Frontal cortex (tissue), 4 donors: Measurements from ENCODE around the gene KLK5. TPM values are rescaled to one million over a fixed set of nuclear protein-coding genes. Genes with fewer than 3 reads are reported as not detected.
"Not testable (repeated sequence)": the region's sequence is repeated elsewhere in the genome, so short reads cannot be mapped to it uniquely, and the experiment has no call there.

ENCODE experiments used
- DNase-seq, 2 donors: peaks; one replicate each; pipeline ENCODE4 v3.0.0; 2012; ENCODE audit warnings: low spot score in 2 of 2
- FAIRE-seq: peaks from 2 replicates; lab custom pipeline; 2012; peaks lifted over from hg19 to GRCh38; lab: Jason Lieb, UNC
- total RNA-seq: library from RNA; depleted of rRNA; stranded (reverse); fragments of >200 nt; gene quantifications from one replicate; pipeline ENCODE4 v1.2.3, GENCODE V29; 2014
- donor health status: control.
- donor health status: control.
- donor health status: control.

KLK5 gene
- total RNA-seq, 1 donor from 2014 or later: not detected

GRCh38 chr19:50897191-50897607, 55.6 kb downstream of the KLK5 start:
- DNase-seq: no peak
- FAIRE-seq: no peak

DNA sequence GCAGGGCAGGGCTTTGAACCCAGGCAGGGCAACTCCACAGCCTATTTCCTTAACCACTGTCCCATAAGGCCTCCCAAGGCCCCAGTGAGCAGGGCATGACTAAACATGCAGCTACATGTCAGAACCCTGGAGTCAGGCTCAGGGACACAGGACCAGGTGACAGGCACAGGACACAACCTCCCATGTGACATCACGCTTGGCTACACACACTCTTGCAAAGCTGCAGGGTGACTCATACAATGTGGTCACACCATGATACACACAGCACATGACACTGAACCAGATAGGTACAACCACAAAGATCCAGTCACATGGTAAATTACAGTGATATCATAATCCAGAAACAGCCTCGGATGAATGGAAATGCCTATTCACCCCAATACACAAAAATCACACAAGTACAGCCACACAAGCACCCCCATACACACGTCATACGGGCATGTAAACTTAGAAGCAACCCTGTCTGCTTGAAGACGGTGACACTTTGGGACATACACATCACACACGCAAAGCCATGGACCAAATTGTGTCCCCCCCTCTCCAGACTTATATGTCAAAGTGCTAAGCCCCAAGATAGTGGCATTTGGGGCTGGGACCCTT, 56.1 kb downstream of the KLK5 start:
- FAIRE-seq (no peak), DNase-seq (no peak)

DNA sequence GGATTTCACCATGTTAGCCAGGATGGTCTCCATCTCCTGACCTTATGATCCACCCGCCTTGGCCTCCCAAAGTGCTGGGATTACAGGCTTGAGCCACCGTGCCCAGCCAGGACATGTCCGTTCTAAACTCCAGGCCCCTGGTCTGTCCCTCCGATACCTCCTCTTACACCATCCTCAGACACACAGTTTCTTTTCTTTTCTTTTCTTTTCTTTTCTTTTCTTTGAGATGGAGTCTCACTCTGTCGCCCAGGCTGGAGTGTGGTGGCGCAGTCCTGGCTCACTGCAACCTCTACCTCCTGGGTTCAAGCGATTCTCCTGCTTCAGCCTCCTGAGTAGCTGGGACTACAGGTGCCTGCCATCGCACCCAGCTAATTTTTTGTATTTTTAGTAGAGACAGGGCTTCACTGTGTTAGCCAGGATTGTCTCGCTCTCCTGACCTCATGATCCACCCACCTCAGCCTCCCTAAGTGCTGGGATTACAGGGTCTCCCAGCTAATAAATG, 56.7 kb downstream of the KLK5 start:
- not testable (repeated sequence) for FAIRE-seq, DNase-seq

GRCh38 chr19:50894478-50895356, 58.1 kb downstream of the KLK5 start:
- DNase-seq: no peak
- FAIRE-seq: no peak

Other genes starting within 250 kb of the KLK5 start
- gene SHANK1, start 233.2 kb downstream of the KLK5 start, total RNA-seq: 18.3 TPM
- 2.4 TPM for gene CLEC11A, start 229.7 kb downstream of the KLK5 start, total RNA-seq
- not detected for gene GPR32, start 182.6 kb downstream of the KLK5 start, total RNA-seq
- gene ACP4, start 162.6 kb downstream of the KLK5 start, total RNA-seq: not detected
- not detected for gene KLK1, start 129.3 kb downstream of the KLK5 start, total RNA-seq
- not detected for gene KLK15, start 119.5 kb downstream of the KLK5 start, total RNA-seq
- not detected for gene KLK3, start 98.1 kb downstream of the KLK5 start, total RNA-seq
- not detected for gene KLK2, start 79.6 kb downstream of the KLK5 start, total RNA-seq
- not detected for gene KLK4, start 41.6 kb downstream of the KLK5 start, total RNA-seq
- gene KLK6, start 16.6 kb upstream of the KLK5 start, total RNA-seq: not detected
- not detected for gene KLK7, start 30.9 kb upstream of the KLK5 start, total RNA-seq
- not detected for gene KLK8, start 48.6 kb upstream of the KLK5 start, total RNA-seq
- gene KLK10, start 66.7 kb upstream of the KLK5 start, total RNA-seq: not detected
- not detected for gene KLK11, start 73.6 kb upstream of the KLK5 start, total RNA-seq
- not detected for gene KLK12, start 82.0 kb upstream of the KLK5 start, total RNA-seq
- not detected for gene KLK13, start 112.1 kb upstream of the KLK5 start, total RNA-seq
- gene KLK14, start 129.8 kb upstream of the KLK5 start, total RNA-seq: not detected
- gene CTU1, start 155.4 kb upstream of the KLK5 start, total RNA-seq: 4.1 TPM
- gene SIGLEC9, start 171.9 kb upstream of the KLK5 start, total RNA-seq: 0.41 TPM
- under 0.01 TPM for gene SIGLEC7, start 189.3 kb upstream of the KLK5 start, total RNA-seq